Nephron (organoid): Measurements from ENCODE around the gene CD19.

Experiments used
- H3K27ac Mint-ChIP-seq, 3 experiments: 2 replicates each; pipeline ENCODE4 v1.8.0; 2020; ENCODE audit warnings: mixed read lengths in 3 of 3, mild to moderate bottlenecking in 2 of 3, moderate library complexity in 1 of 3
- H3K27me3 Mint-ChIP-seq: 2 replicates; pipeline ENCODE4 v1.8.0; 2021; ENCODE audit warnings: low read depth, mild to moderate bottlenecking, moderate library complexity, mixed read lengths
- H3K36me3 Mint-ChIP-seq: 2 replicates; pipeline ENCODE4 v1.8.0; 2020; ENCODE audit warnings: low read depth, mixed read lengths
- H3K4me1 Mint-ChIP-seq: 2 replicates; pipeline ENCODE4 v1.8.0; 2020; ENCODE audit warnings: mixed read lengths
- H3K4me3 Mint-ChIP-seq, 3 experiments: 2 replicates each; pipeline ENCODE4 v1.8.0; 2020; ENCODE audit warnings: mild to moderate bottlenecking in 3 of 3, mixed read lengths in 3 of 3, moderate library complexity in 2 of 3
- H3K9me3 Mint-ChIP-seq: 2 replicates; pipeline ENCODE4 v1.8.0; 2020; ENCODE audit warnings: mixed read lengths
- CTCF ChIP-seq, 3 experiments: fragments of 200-600 bp; sonication (generic); IDR thresholded peaks; one replicate each; pipeline ENCODE4 v1.5.0; 2021; ENCODE audit warnings: antibody characterized with exemption in 3 of 3; ENCODE audit not compliant: unreplicated experiment in 3 of 3

The CD19 gene

DNA sequence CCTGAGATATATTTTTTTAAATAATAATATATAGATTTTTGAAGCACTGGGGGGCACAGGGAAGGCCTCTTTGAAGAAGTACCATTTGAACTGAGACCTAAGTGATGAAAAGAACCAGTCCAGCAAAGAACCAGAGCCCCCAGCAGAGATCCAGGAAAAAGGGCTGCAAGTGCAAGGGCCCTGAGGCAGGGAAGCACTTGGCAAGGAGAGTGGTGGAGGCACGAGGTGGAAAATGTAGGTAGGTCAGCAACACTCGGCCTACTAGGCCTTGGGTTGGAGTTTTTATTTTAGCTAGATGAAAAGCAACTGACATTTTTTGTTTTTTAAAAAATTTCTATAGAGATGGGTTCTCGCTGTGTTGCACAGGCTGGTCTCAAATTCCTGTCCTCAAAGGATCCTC lies 1.6 kb upstream of the CD19 start:
- Mint-ChIP-seq H3K4me3 (no peak overlapping the region), H3K9me3 (no peaks in the 10 kb centered on the region), H3K27me3 (peaks cover 8% of the 10 kb centered on the region), H3K27ac (peak overlapping the region in 1 of 3 experiments; percentile 12), H3K36me3 (no peaks in the 10 kb centered on the region), H3K4me1 (peaks cover 4% of the 10 kb centered on the region)
- TF ChIP-seq CTCF (IDR thresholded peaks at IDR 0.05; ENCODE audit: unreplicated experiment in 3 of 3): no peak

DNA sequence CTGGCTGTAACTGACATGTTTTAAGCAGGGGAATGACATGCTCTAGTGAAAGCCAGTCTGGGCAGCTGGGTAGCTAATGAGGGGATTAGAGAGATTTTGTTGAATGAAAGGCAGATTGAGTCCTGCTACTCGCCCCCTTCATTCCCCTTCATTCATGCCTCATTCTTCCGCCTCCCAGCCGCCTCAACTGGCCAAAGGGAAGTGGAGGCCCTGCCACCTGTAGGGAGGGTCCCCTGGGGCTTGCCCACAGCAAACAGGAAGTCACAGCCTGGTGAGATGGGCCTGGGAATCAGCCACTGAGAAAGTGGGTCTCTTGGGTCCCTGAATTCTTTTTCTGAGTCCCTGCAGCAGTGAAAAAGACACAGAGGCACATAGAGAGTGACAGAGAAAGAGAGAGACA lies 1.1 kb upstream of the CD19 start:
- Mint-ChIP-seq H3K4me3 (no peak overlapping the region), H3K36me3 (no peaks in the 10 kb centered on the region), H3K4me1 (peaks cover 4% of the 10 kb centered on the region), H3K9me3 (no peaks in the 10 kb centered on the region), H3K27me3 (peaks cover 8% of the 10 kb centered on the region), H3K27ac (peak overlapping the region in 2 of 3 experiments; percentile 12 to 31)
- no peak for TF ChIP-seq CTCF (IDR thresholded peaks at IDR 0.05; ENCODE audit: unreplicated experiment in 3 of 3)

DNA sequence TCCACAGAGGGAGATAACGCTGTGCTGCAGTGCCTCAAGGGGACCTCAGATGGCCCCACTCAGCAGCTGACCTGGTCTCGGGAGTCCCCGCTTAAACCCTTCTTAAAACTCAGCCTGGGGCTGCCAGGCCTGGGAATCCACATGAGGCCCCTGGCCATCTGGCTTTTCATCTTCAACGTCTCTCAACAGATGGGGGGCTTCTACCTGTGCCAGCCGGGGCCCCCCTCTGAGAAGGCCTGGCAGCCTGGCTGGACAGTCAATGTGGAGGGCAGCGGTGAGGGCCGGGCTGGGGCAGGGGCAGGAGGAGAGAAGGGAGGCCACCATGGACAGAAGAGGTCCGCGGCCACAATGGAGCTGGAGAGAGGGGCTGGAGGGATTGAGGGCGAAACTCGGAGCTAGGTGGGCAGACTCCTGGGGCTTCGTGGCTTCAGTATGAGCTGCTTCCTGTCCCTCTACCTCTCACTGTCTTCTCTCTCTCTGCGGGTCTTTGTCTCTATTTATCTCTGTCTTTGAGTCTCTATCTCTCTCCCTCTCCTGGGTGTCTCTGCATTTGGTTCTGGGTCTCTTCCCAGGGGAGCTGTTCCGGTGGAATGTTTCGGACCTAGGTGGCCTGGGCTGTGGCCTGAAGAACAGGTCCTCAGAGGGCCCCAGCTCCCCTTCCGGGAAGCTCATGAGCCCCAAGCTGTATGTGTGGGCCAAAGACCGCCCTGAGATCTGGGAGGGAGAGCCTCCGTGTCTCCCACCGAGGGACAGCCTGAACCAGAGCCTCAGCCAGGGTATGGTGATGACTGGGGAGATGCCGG lies 769 bp downstream of the CD19 start:
- H3K27ac Mint-ChIP-seq: no peak overlapping the region
- H3K9me3 Mint-ChIP-seq: no peaks in the 10 kb centered on the region
- H3K4me1 Mint-ChIP-seq: peaks cover 4% of the 10 kb centered on the region
- no peak for TF ChIP-seq CTCF (IDR thresholded peaks at IDR 0.05; ENCODE audit: unreplicated experiment in 3 of 3)
- H3K36me3 Mint-ChIP-seq: no peaks in the 10 kb centered on the region
- H3K27me3 Mint-ChIP-seq: peaks cover 8% of the 10 kb centered on the region
- no peak overlapping the region for H3K4me3 Mint-ChIP-seq

DNA sequence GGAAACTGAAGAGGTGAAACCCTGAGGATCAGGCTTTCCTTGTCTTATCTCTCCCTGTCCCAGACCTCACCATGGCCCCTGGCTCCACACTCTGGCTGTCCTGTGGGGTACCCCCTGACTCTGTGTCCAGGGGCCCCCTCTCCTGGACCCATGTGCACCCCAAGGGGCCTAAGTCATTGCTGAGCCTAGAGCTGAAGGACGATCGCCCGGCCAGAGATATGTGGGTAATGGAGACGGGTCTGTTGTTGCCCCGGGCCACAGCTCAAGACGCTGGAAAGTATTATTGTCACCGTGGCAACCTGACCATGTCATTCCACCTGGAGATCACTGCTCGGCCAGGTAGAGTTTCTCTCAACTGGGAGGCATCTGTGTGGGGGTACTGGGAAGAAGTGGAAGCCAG lies 1.4 kb downstream of the CD19 start:
- Mint-ChIP-seq H3K4me3 (no peak overlapping the region), H3K27me3 (peaks cover 8% of the 10 kb centered on the region), H3K9me3 (no peaks in the 10 kb centered on the region), H3K27ac (no peak overlapping the region), H3K4me1 (peaks cover 4% of the 10 kb centered on the region), H3K36me3 (no peaks in the 10 kb centered on the region)
- TF ChIP-seq CTCF (IDR thresholded peaks at IDR 0.05; ENCODE audit: unreplicated experiment in 3 of 3): no peak

- H3K36me3 Mint-ChIP-seq: no peaks in the 10 kb centered on the region
- no peak overlapping the region for H3K27ac Mint-ChIP-seq
- H3K4me3 Mint-ChIP-seq: no peak overlapping the region
- TF ChIP-seq CTCF (IDR thresholded peaks at IDR 0.05; ENCODE audit: unreplicated experiment in 3 of 3): no peak
- H3K4me1 Mint-ChIP-seq: peaks cover 4% of the 10 kb centered on the region
- peaks cover 8% of the 10 kb centered on the region for H3K27me3 Mint-ChIP-seq
- no peaks in the 10 kb centered on the region for H3K9me3 Mint-ChIP-seq
Measured at GRCh38 chr16:28935346-28935745, 3.6 kb downstream of the CD19 start.
